ENCODE data around the gene ZNF814.

DNA sequence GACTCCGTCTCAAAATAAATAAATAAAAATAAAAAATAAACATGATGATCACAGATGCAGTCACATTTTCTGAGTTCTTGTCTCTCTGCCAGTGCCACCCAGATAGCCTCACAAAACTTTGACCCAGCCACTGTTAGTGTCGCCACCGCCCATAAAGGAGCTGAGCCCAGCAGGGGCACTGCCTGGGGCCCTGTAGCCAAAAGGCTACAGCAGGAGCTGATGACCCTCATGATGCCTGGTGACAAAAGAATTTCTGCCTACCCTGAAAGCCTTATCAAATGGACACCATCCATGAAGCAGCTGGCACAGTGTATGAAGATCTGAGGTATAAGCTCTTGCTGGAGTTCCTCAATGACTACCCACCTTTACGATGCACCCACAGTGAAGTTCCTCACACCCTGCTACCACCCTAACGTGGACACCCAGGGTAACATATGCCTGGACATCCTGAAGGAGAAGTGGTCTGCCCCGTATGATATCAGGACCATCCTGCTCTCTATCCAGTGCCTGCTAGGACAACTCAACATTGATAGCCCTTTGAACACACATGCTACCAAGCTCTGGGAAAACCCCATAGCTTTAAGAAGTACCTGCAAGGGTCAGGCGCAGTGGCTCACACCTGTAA, 20.9 kb downstream of the ZNF814 start:
- TF ChIP-seq, protein P1, sequence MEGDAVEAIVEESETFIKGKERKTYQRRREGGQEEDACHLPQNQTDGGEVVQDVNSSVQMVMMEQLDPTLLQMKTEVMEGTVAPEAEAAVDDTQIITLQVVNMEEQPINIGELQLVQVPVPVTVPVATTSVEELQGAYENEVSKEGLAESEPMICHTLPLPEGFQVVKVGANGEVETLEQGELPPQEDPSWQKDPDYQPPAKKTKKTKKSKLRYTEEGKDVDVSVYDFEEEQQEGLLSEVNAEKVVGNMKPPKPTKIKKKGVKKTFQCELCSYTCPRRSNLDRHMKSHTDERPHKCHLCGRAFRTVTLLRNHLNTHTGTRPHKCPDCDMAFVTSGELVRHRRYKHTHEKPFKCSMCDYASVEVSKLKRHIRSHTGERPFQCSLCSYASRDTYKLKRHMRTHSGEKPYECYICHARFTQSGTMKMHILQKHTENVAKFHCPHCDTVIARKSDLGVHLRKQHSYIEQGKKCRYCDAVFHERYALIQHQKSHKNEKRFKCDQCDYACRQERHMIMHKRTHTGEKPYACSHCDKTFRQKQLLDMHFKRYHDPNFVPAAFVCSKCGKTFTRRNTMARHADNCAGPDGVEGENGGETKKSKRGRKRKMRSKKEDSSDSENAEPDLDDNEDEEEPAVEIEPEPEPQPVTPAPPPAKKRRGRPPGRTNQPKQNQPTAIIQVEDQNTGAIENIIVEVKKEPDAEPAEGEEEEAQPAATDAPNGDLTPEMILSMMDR (IDR thresholded peaks at IDR 0.05), result no peak
- no peak for TF ChIP-seq POLR2A (IDR thresholded peaks at IDR 0.05)
- no peak for TF ChIP-seq POLR2AphosphoS5 (IDR thresholded peaks at IDR 0.05; ENCODE audit: insufficient read depth in 1 of 2, low read depth in 1 of 2)

All from vagina (tissue), 2 donors.